ENCODE results near the gene CCSER2.
"Not testable (repeated sequence)": the region's sequence is repeated elsewhere in the genome, so short reads cannot be mapped to it uniquely, and the experiment has no call there.

The CCSER2 gene

GRCh38 chr10:84312816-84313215, 15.6 kb upstream of the CCSER2 start:
- DNase-seq = no peak

GRCh38 chr10:84314275-84314674, 14.1 kb upstream of the CCSER2 start:
- DNase-seq = no peak

- DNase-seq = no peak
Measured at GRCh38 chr10:84317174-84317573, 11.2 kb upstream of the CCSER2 start.

GRCh38 chr10:84321902-84322301, 6.5 kb upstream of the CCSER2 start:
- DNase-seq = no peak

GRCh38 chr10:84323566-84323965, 4.8 kb upstream of the CCSER2 start:
- not testable (repeated sequence) for DNase-seq

GRCh38 chr10:84326995-84327394, 1.4 kb upstream of the CCSER2 start:
- not testable (repeated sequence) for DNase-seq

- no peak for DNase-seq
Measured at GRCh38 chr10:84329196-84329611, 815 bp downstream of the CCSER2 start.

GRCh38 chr10:84329986-84330651, 1.7 kb downstream of the CCSER2 start:
- DNase-seq = no peak

- DNase-seq = no peak
Measured at GRCh38 chr10:84331091-84331490, 2.7 kb downstream of the CCSER2 start.

- DNase-seq = no peak
Measured at GRCh38 chr10:84333864-84334451, 5.6 kb downstream of the CCSER2 start.

- DNase-seq = no peak
Measured at GRCh38 chr10:84334811-84335210, 6.4 kb downstream of the CCSER2 start.

- no peak for DNase-seq
Measured at GRCh38 chr10:84335516-84335915, 7.1 kb downstream of the CCSER2 start.

GRCh38 chr10:84336406-84337090, 8.2 kb downstream of the CCSER2 start:
- no peak for DNase-seq

- DNase-seq = no peak
Measured at GRCh38 chr10:84337199-84337598, 8.8 kb downstream of the CCSER2 start.

- no peak for DNase-seq
Measured at GRCh38 chr10:84339025-84339424, 10.6 kb downstream of the CCSER2 start.

- DNase-seq = no peak
Measured at GRCh38 chr10:84340187-84340586, 11.8 kb downstream of the CCSER2 start.

- no peak for DNase-seq
Measured at GRCh38 chr10:84340632-84341537, 12.5 kb downstream of the CCSER2 start.

GRCh38 chr10:84341538-84341856, 13.1 kb downstream of the CCSER2 start:
- no peak for DNase-seq

GRCh38 chr10:84341983-84342382, 13.6 kb downstream of the CCSER2 start:
- no peak for DNase-seq

- DNase-seq = no peak
Measured at GRCh38 chr10:84342584-84342983, 14.2 kb downstream of the CCSER2 start.

- no peak for DNase-seq
Measured at GRCh38 chr10:84343831-84344230, 15.4 kb downstream of the CCSER2 start.

GRCh38 chr10:84344526-84344925, 16.1 kb downstream of the CCSER2 start:
- no peak for DNase-seq

GRCh38 chr10:84347575-84348002, 19.2 kb downstream of the CCSER2 start:
- not testable (repeated sequence) for DNase-seq

Measured in NCI-H1417 treated with DMSO at 0.1 percent for 48 hours (cell line).